Measurements from ENCODE around the gene RPA3.

- TF ChIP-seq, protein P1, sequence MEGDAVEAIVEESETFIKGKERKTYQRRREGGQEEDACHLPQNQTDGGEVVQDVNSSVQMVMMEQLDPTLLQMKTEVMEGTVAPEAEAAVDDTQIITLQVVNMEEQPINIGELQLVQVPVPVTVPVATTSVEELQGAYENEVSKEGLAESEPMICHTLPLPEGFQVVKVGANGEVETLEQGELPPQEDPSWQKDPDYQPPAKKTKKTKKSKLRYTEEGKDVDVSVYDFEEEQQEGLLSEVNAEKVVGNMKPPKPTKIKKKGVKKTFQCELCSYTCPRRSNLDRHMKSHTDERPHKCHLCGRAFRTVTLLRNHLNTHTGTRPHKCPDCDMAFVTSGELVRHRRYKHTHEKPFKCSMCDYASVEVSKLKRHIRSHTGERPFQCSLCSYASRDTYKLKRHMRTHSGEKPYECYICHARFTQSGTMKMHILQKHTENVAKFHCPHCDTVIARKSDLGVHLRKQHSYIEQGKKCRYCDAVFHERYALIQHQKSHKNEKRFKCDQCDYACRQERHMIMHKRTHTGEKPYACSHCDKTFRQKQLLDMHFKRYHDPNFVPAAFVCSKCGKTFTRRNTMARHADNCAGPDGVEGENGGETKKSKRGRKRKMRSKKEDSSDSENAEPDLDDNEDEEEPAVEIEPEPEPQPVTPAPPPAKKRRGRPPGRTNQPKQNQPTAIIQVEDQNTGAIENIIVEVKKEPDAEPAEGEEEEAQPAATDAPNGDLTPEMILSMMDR (conservative IDR thresholded peaks at IDR 0.05), result no peak
- no peak for TF ChIP-seq ZFX (IDR thresholded peaks at IDR 0.05)
These were observed 16.9 kb downstream of the RPA3 start for GRCh38 chr7:7701527-7701926.
